Hepatocyte (in vitro differentiated cells): ENCODE results near the gene MIPOL1. TPM values are rescaled to one million over a fixed set of nuclear protein-coding genes. Genes with fewer than 3 reads are reported as not detected.

Experiments
- DNase-seq: peaks from one replicate; pipeline ENCODE4 v3.0.0-alpha.2; 2016; ENCODE audit warnings: low spot score
- H2AFZ ChIP-seq: fragments of 200-600 bp; sonication (generic); 2 replicates; pipeline ENCODE4 v1.6.0; 2016; ENCODE audit warnings: antibody characterized with exemption, mild to moderate bottlenecking
- H3K27ac ChIP-seq: fragments of 200-600 bp; sonication (generic); 2 replicates; pipeline ENCODE4 v1.5.1; 2016; ENCODE audit warnings: mild to moderate bottlenecking
- H3K27me3 ChIP-seq: fragments of 200-600 bp; sonication (generic); 2 replicates; pipeline ENCODE4 v1.6.1; 2016
- H3K36me3 ChIP-seq: fragments of 200-600 bp; sonication (generic); replicated peaks from 2 replicates; pipeline ENCODE4 v1.5.1; 2016; ENCODE audit warnings: low read depth; ENCODE audit not compliant: insufficient read depth
- H3K4me1 ChIP-seq: fragments of 200-600 bp; sonication (generic); 2 replicates; pipeline ENCODE4 v1.5.1; 2016; ENCODE audit warnings: mild to moderate bottlenecking, moderate library complexity; ENCODE audit not compliant: insufficient read depth
- H3K4me2 ChIP-seq: fragments of 200-600 bp; sonication (generic); 2 replicates; pipeline ENCODE4 v1.6.0; 2016
- H3K4me3 ChIP-seq: fragments of 200-600 bp; sonication (generic); 2 replicates; pipeline ENCODE4 v1.5.1; 2016; ENCODE audit warnings: mild to moderate bottlenecking
- H3K79me2 ChIP-seq: fragments of 200-600 bp; sonication (generic); 2 replicates; pipeline ENCODE4 v1.6.0; 2017; ENCODE audit warnings: mild to moderate bottlenecking
- H3K9me2 ChIP-seq: fragments of 200-600 bp; sonication (generic); replicated peaks from 2 replicates; pipeline ENCODE4 v1.6.0; 2017; ENCODE audit warnings: mild to moderate bottlenecking; ENCODE audit not compliant: insufficient read depth
- H3K9me3 ChIP-seq: fragments of 200-600 bp; sonication (generic); 2 replicates; pipeline ENCODE4 v1.5.1; 2016; ENCODE audit warnings: low read depth, mild to moderate bottlenecking
- H4K20me1 ChIP-seq: fragments of 200-600 bp; sonication (generic); 2 replicates; pipeline ENCODE4 v1.6.0; 2016; ENCODE audit warnings: mild to moderate bottlenecking; ENCODE audit not compliant: insufficient read depth, poor library complexity, severe bottlenecking
- EZH2 ChIP-seq: fragments of 200-600 bp; sonication (generic); IDR thresholded peaks from 2 replicates; pipeline ENCODE4 v1.6.1; 2016; ENCODE audit warnings: antibody characterized with exemption, mild to moderate bottlenecking, borderline replicate concordance
- EZH2phosphoT487 ChIP-seq: fragments of 200-600 bp; sonication (generic); IDR thresholded peaks from one replicate; pipeline ENCODE4 v1.6.1; 2018; ENCODE audit warnings: antibody characterized with exemption, mild to moderate bottlenecking, low read depth, moderate library complexity; ENCODE audit not compliant: unreplicated experiment, severe bottlenecking
- WGBS: methylation state at CpG from one replicate; pipeline ENCODE4 v1.1.6; 2016; ENCODE audit warnings: low lambda C conversion rate; ENCODE audit errors: missing lambda C conversion rate; 5-methylcytosine and 5-hydroxymethylcytosine counted together
- polyA plus RNA-seq: library from polyadenylated mRNA; unstranded; fragments of >200 nt; fragmentation: Nextera tagmentation; extraction: Ambion mirVana; gene quantifications from 2 replicates; pipeline ENCODE4 v1.2.1, GENCODE V29; 2016
- total RNA-seq: library from RNA; depleted of rRNA; stranded (reverse); fragments of >200 nt; gene quantifications from 2 replicates; pipeline ENCODE4 v1.2.3, GENCODE V29; 2014
- TF ChIP-seq, protein P1 (sequence below): fragments of 200-600 bp; sonication (generic); IDR thresholded peaks from 2 replicates; pipeline ENCODE4 v1.5.1; 2016; ENCODE audit warnings: antibody characterized with exemption, mild to moderate bottlenecking; ENCODE audit not compliant: poor library complexity

Gene MIPOL1
- total and polyA plus RNA-seq, 2 experiments from 2014 or later = 2.6 to 16.6 TPM

DNA sequence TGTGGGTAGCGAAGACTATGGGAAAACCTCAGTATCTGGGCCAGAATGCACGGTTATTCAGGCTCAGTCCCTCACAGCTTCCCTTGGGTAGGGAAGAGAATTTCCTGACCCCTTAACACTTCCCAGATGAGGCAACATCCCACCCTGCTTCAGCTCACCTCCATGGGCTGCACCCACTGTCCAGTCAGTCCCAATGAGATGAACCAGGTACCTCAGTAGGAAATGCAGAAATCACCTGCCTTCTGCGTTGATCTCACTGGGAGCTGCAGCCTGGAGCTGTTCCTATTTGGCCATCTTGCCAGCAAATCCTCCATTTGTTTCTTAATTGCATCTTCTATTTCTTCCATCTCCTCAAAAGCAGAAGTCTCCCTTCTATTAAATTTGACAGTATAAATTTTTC lies 292.9 kb downstream of the MIPOL1 start:
- H3K9me2 ChIP-seq = no peaks in the 10 kb centered on the region
- no peak overlapping the region for H2AFZ ChIP-seq
- H3K9me3 ChIP-seq = no peaks in the 10 kb centered on the region
- H3K4me3 ChIP-seq = no peak overlapping the region
- no peaks in the 10 kb centered on the region for H3K4me1 ChIP-seq
- H3K4me2 ChIP-seq = no peak overlapping the region
- H3K27me3 ChIP-seq = no peaks in the 10 kb centered on the region
- DNase-seq = no peak
- no peaks in the 10 kb centered on the region for H3K79me2 ChIP-seq
- no peak for TF ChIP-seq EZH2phosphoT487
- TF ChIP-seq, protein P1, sequence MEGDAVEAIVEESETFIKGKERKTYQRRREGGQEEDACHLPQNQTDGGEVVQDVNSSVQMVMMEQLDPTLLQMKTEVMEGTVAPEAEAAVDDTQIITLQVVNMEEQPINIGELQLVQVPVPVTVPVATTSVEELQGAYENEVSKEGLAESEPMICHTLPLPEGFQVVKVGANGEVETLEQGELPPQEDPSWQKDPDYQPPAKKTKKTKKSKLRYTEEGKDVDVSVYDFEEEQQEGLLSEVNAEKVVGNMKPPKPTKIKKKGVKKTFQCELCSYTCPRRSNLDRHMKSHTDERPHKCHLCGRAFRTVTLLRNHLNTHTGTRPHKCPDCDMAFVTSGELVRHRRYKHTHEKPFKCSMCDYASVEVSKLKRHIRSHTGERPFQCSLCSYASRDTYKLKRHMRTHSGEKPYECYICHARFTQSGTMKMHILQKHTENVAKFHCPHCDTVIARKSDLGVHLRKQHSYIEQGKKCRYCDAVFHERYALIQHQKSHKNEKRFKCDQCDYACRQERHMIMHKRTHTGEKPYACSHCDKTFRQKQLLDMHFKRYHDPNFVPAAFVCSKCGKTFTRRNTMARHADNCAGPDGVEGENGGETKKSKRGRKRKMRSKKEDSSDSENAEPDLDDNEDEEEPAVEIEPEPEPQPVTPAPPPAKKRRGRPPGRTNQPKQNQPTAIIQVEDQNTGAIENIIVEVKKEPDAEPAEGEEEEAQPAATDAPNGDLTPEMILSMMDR = no peak
- TF ChIP-seq EZH2 = no peak
- 94% methylated on average over 3 of the region's 3 CpGs for WGBS
- no peaks in the 10 kb centered on the region for H4K20me1 ChIP-seq
- no peaks in the 10 kb centered on the region for H3K36me3 ChIP-seq
- no peak overlapping the region for H3K27ac ChIP-seq

GRCh38 chr14:37491076-37491475 lies 293.3 kb downstream of the MIPOL1 start:
- no peak overlapping the region for H3K27ac ChIP-seq
- no peak for DNase-seq
- no peaks in the 10 kb centered on the region for H3K9me3 ChIP-seq
- H3K4me3 ChIP-seq = no peak overlapping the region
- H3K27me3 ChIP-seq = no peaks in the 10 kb centered on the region
- no peaks in the 10 kb centered on the region for H3K9me2 ChIP-seq
- H3K4me2 ChIP-seq = no peak overlapping the region
- H3K79me2 ChIP-seq = no peaks in the 10 kb centered on the region
- no peak for TF ChIP-seq EZH2
- TF ChIP-seq, protein P1 = no peak
- no peak for TF ChIP-seq EZH2phosphoT487
- WGBS = 97% methylated on average over 5 of the region's 5 CpGs
- no peaks in the 10 kb centered on the region for H3K36me3 ChIP-seq
- no peaks in the 10 kb centered on the region for H4K20me1 ChIP-seq
- H2AFZ ChIP-seq = no peak overlapping the region
- H3K4me1 ChIP-seq = no peaks in the 10 kb centered on the region

GRCh38 chr14:37493606-37494005 lies 295.9 kb downstream of the MIPOL1 start:
- Histone ChIP-seq H3K27me3 (no peaks in the 10 kb centered on the region), H3K4me1 (no peaks in the 10 kb centered on the region), H3K27ac (no peak overlapping the region), H3K9me2 (no peaks in the 10 kb centered on the region), H4K20me1 (no peaks in the 10 kb centered on the region), H3K36me3 (no peaks in the 10 kb centered on the region), H3K9me3 (no peaks in the 10 kb centered on the region), H2AFZ (no peak overlapping the region), H3K79me2 (no peaks in the 10 kb centered on the region), H3K4me2 (no peak overlapping the region), H3K4me3 (no peak overlapping the region)
- 93% methylated on average over 2 of the region's 2 CpGs for WGBS
- TF ChIP-seq, protein P1 = no peak
- TF ChIP-seq EZH2phosphoT487 (no peak), EZH2 (no peak)
- no peak for DNase-seq

- Histone ChIP-seq H3K4me2 (no peak overlapping the region), H3K79me2 (no peaks in the 10 kb centered on the region), H2AFZ (no peak overlapping the region), H3K9me2 (no peaks in the 10 kb centered on the region), H3K27me3 (no peaks in the 10 kb centered on the region), H3K27ac (no peak overlapping the region), H3K4me1 (no peaks in the 10 kb centered on the region), H3K36me3 (no peaks in the 10 kb centered on the region), H4K20me1 (no peaks in the 10 kb centered on the region), H3K4me3 (no peak overlapping the region), H3K9me3 (no peaks in the 10 kb centered on the region)
- DNase-seq = no peak
- WGBS = 92% methylated on average over 2 of the region's 2 CpGs
- no peak for TF ChIP-seq EZH2phosphoT487
- no peak for TF ChIP-seq EZH2
- TF ChIP-seq, protein P1 = no peak
Observed at GRCh38 chr14:37497422-37497821, 299.7 kb downstream of the MIPOL1 start.
